GM19193 (cell line): ENCODE results near the gene GP9.

Experiments used
- POLR2A ChIP-seq: IDR thresholded peaks from 4 replicates; pipeline ENCODE4 v1.6.1; 2011; ENCODE audit not compliant: insufficient read depth, insufficient read length; ENCODE audit errors: extremely low read depth

GP9 gene

GRCh38 chr3:129036222-129037092 lies 24.1 kb upstream of the GP9 start:
- no peak for TF ChIP-seq POLR2A

- no peak for TF ChIP-seq POLR2A
Measured at GRCh38 chr3:129037093-129037419, 23.5 kb upstream of the GP9 start.

GRCh38 chr3:129038121-129038855 lies 22.3 kb upstream of the GP9 start:
- TF ChIP-seq POLR2A: no peak

- no peak for TF ChIP-seq POLR2A
Measured at GRCh38 chr3:129039271-129040038, 21.1 kb upstream of the GP9 start.

GRCh38 chr3:129040039-129040336 lies 20.6 kb upstream of the GP9 start:
- TF ChIP-seq POLR2A: no peak

GRCh38 chr3:129040579-129041300 lies 19.8 kb upstream of the GP9 start:
- TF ChIP-seq POLR2A: no peak

GRCh38 chr3:129045675-129046036 lies 14.9 kb upstream of the GP9 start:
- TF ChIP-seq POLR2A: no peak

- TF ChIP-seq POLR2A: no peak
Measured at GRCh38 chr3:129046037-129046731, 14.4 kb upstream of the GP9 start.

GRCh38 chr3:129046732-129047552 lies 13.6 kb upstream of the GP9 start:
- TF ChIP-seq POLR2A: no peak

GRCh38 chr3:129047553-129047839 lies 13.1 kb upstream of the GP9 start:
- no peak for TF ChIP-seq POLR2A

- TF ChIP-seq POLR2A: no peak
Measured at GRCh38 chr3:129050556-129051295, 9.9 kb upstream of the GP9 start.

- no peak for TF ChIP-seq POLR2A
Measured at GRCh38 chr3:129051871-129052340, 8.7 kb upstream of the GP9 start.

GRCh38 chr3:129052675-129053074 lies 7.9 kb upstream of the GP9 start:
- TF ChIP-seq POLR2A: no peak
